SU-DHL-6 (cell line): ENCODE measurements around the gene TSACC.

Experiments used
- CTCF ChIP-seq: fragments of 200-600 bp; sonication (generic); IDR thresholded peaks from one replicate; pipeline ENCODE4 v1.5.1; 2017; ENCODE audit warnings: antibody characterized with exemption, mild to moderate bottlenecking, low read length, moderate library complexity; ENCODE audit not compliant: insufficient read depth, poor library complexity, severe bottlenecking
- EZH2phosphoT487 ChIP-seq: fragments of 200-600 bp; sonication (generic), shearing (Covaris generic); conservative IDR thresholded peaks from 2 replicates; pipeline ENCODE4 v1.6.1; 2018; ENCODE audit warnings: mild to moderate bottlenecking, antibody characterized with exemption, low read length, moderate library complexity, mixed read lengths

GRCh38 chr1:156393095-156393494 lies 54.8 kb downstream of the TSACC start:
- no peak for TF ChIP-seq CTCF
- no peak for TF ChIP-seq EZH2phosphoT487
